HG03521 (cell line): ENCODE data around the gene ZYX.
"Not testable (repeated sequence)": the region's sequence is repeated elsewhere in the genome, so short reads cannot be mapped to it uniquely, and the experiment has no call there.

Experiments
- ATAC-seq: cut with Tn5 transposase; IDR thresholded peaks from one replicate; pipeline ENCODE4 v1.9.1; 2021; ENCODE audit warnings: mild to moderate bottlenecking, moderate library complexity; ENCODE audit not compliant: unreplicated experiment

The ZYX gene

GRCh38 chr7:143384661-143385631 is 3.8 kb downstream of the ZYX start:
- ATAC-seq, result no peak

GRCh38 chr7:143385891-143386781 is 5.0 kb downstream of the ZYX start:
- peak; percentile 49 for ATAC-seq

- no peak for ATAC-seq
Observed at GRCh38 chr7:143387156-143387975, 6.2 kb downstream of the ZYX start.

GRCh38 chr7:143388051-143388450 is 6.9 kb downstream of the ZYX start:
- no peak for ATAC-seq

GRCh38 chr7:143388491-143389101 is 7.5 kb downstream of the ZYX start:
- ATAC-seq, result no peak

GRCh38 chr7:143389316-143390103 is 8.4 kb downstream of the ZYX start:
- ATAC-seq, result no peak

GRCh38 chr7:143390104-143390772 is 9.1 kb downstream of the ZYX start:
- no peak for ATAC-seq

GRCh38 chr7:143390773-143391317 is 9.7 kb downstream of the ZYX start:
- ATAC-seq, result no peak

- ATAC-seq, result no peak
Observed at GRCh38 chr7:143391462-143392404, 10.6 kb downstream of the ZYX start.

- ATAC-seq, result not testable (repeated sequence)
Observed at GRCh38 chr7:143392427-143392826, 11.3 kb downstream of the ZYX start.

GRCh38 chr7:143392875-143393266 is 11.7 kb downstream of the ZYX start:
- no peak for ATAC-seq

- ATAC-seq, result no peak
Observed at GRCh38 chr7:143393267-143394041, 12.3 kb downstream of the ZYX start.

GRCh38 chr7:143394068-143394467 is 12.9 kb downstream of the ZYX start:
- no peak for ATAC-seq

GRCh38 chr7:143394777-143395176 is 13.6 kb downstream of the ZYX start:
- ATAC-seq, result no peak

GRCh38 chr7:143395187-143396149 is 14.3 kb downstream of the ZYX start:
- ATAC-seq, result no peak

- ATAC-seq, result no peak
Observed at GRCh38 chr7:143396182-143396581, 15.0 kb downstream of the ZYX start.
